Measurements from ENCODE around the gene LCE6A.
A peak's percentile ranks its signal among the peaks of the same experiment; 100 is the strongest.

The LCE6A gene

GRCh38 chr1:152859696-152860095 lies 17.0 kb downstream of the LCE6A start, which contains the start of gene LCE7A:
LCE7A (plus strand) TSS chr1:152859996; CDS start chr1:152860698, 702 bp downstream.
- DNase-seq (ENCODE audit: insufficient read length, low spot score) (no peak), FAIRE-seq (no peak)
- no peak for TF ChIP-seq CTCF (IDR thresholded peaks at IDR 0.05; ENCODE audit: insufficient read depth, missing control alignments)

GRCh38 chr1:152860129-152860528 lies 17.5 kb downstream of the LCE6A start:
- FAIRE-seq (no peak), DNase-seq (ENCODE audit: insufficient read length, low spot score) (no peak)
- no peak for TF ChIP-seq CTCF (IDR thresholded peaks at IDR 0.05; ENCODE audit: insufficient read depth, missing control alignments)

GRCh38 chr1:152861374-152861773 lies 18.7 kb downstream of the LCE6A start:
- no peak for DNase-seq (ENCODE audit: insufficient read length, low spot score)
- no peak for TF ChIP-seq CTCF (IDR thresholded peaks at IDR 0.05; ENCODE audit: insufficient read depth, missing control alignments)
- no peak for FAIRE-seq

- FAIRE-seq, result no peak
- no peak for TF ChIP-seq CTCF (IDR thresholded peaks at IDR 0.05; ENCODE audit: insufficient read depth, missing control alignments)
- no peak for DNase-seq (ENCODE audit: insufficient read length, low spot score)
Observed at GRCh38 chr1:152864443-152864842, 21.8 kb downstream of the LCE6A start.

GRCh38 chr1:152866321-152866720 lies 23.7 kb downstream of the LCE6A start:
- DNase-seq (ENCODE audit: insufficient read length, low spot score) (no peak), FAIRE-seq (no peak)
- no peak for TF ChIP-seq CTCF (IDR thresholded peaks at IDR 0.05; ENCODE audit: insufficient read depth, missing control alignments)

GRCh38 chr1:152869808-152870419 lies 27.3 kb downstream of the LCE6A start:
- DNase-seq (ENCODE audit: insufficient read length, low spot score) (no peak), FAIRE-seq (no peak)
- TF ChIP-seq CTCF (IDR thresholded peaks at IDR 0.05; ENCODE audit: insufficient read depth, missing control alignments), result peak; percentile 93

GRCh38 chr1:152870831-152871730 lies 28.4 kb downstream of the LCE6A start:
- TF ChIP-seq CTCF (IDR thresholded peaks at IDR 0.05; ENCODE audit: insufficient read depth, missing control alignments), result peak; percentile 26
- DNase-seq (ENCODE audit: insufficient read length, low spot score) (no peak), FAIRE-seq (no peak)

Measured in D721Med (cell line).